Sigmoid colon (tissue), 4 donors: ENCODE measurements around the gene PRRT1.

Source experiments
- EP300 ChIP-seq, 4 donors: sonication (generic); formaldehyde crosslinking; IDR thresholded peaks; one replicate each; pipeline ENCODE4 v1.6.1; 2017; ENCODE audit warnings: antibody characterized with exemption in 4 of 4
- POLR2A ChIP-seq, 2 donors: fragments of 450-650 bp; IDR thresholded peaks; one replicate each; pipeline ENCODE4 v1.6.1; 2016; ENCODE audit warnings: antibody characterized with exemption in 2 of 2, mild to moderate bottlenecking in 2 of 2, moderate library complexity in 2 of 2
- POLR2AphosphoS5 ChIP-seq, 4 donors: sonication (generic); formaldehyde crosslinking; IDR thresholded peaks; one replicate each; pipeline ENCODE4 v1.6.1; 2017; ENCODE audit warnings: antibody characterized with exemption in 4 of 4
- TF ChIP-seq, protein P1 (sequence below), 4 experiments: fragments of 450-650 bp in 3 of 4; fragments of 200-600 bp in 1 of 4; IDR thresholded peaks; one replicate each; pipeline ENCODE4 v1.5.1; 2016 to 2019; ENCODE audit warnings: antibody characterized with exemption in 4 of 4, mild to moderate bottlenecking in 3 of 4, moderate library complexity in 2 of 4

- no peak for TF ChIP-seq POLR2A (IDR thresholded peaks at IDR 0.05)
- TF ChIP-seq, protein P1, sequence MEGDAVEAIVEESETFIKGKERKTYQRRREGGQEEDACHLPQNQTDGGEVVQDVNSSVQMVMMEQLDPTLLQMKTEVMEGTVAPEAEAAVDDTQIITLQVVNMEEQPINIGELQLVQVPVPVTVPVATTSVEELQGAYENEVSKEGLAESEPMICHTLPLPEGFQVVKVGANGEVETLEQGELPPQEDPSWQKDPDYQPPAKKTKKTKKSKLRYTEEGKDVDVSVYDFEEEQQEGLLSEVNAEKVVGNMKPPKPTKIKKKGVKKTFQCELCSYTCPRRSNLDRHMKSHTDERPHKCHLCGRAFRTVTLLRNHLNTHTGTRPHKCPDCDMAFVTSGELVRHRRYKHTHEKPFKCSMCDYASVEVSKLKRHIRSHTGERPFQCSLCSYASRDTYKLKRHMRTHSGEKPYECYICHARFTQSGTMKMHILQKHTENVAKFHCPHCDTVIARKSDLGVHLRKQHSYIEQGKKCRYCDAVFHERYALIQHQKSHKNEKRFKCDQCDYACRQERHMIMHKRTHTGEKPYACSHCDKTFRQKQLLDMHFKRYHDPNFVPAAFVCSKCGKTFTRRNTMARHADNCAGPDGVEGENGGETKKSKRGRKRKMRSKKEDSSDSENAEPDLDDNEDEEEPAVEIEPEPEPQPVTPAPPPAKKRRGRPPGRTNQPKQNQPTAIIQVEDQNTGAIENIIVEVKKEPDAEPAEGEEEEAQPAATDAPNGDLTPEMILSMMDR (IDR thresholded peaks at IDR 0.05), result no peak
- TF ChIP-seq POLR2AphosphoS5 (IDR thresholded peaks at IDR 0.05), result no peak
- TF ChIP-seq EP300 (IDR thresholded peaks at IDR 0.05), result no peak
Measured at GRCh38 chr6:32175322-32175710, 23.6 kb upstream of the PRRT1 start.
